ENCODE measurements around the gene UBE2QL1.

Gene UBE2QL1

GRCh38 chr5:6405591-6405990 is 43.1 kb upstream of the UBE2QL1 start:
- TF ChIP-seq CTCF (conservative IDR thresholded peaks at IDR 0.05; ENCODE audit: control insufficient read depth, insufficient read depth, low read depth, low read length) = no peak
- DNase-seq (ENCODE audit: low read depth) = no peak
- H3K4me3 ChIP-seq (ENCODE audit: control insufficient read depth, low read depth, low read length) = no peak overlapping the region

- no peak for DNase-seq (ENCODE audit: low read depth)
- no peak overlapping the region for H3K4me3 ChIP-seq (ENCODE audit: control insufficient read depth, low read depth, low read length)
- TF ChIP-seq CTCF (conservative IDR thresholded peaks at IDR 0.05; ENCODE audit: control insufficient read depth, insufficient read depth, low read depth, low read length) = no peak
These were observed 41.0 kb upstream of the UBE2QL1 start for GRCh38 chr5:6407558-6408259.

- DNase-seq (ENCODE audit: low read depth) = no peak
- TF ChIP-seq CTCF (conservative IDR thresholded peaks at IDR 0.05; ENCODE audit: control insufficient read depth, insufficient read depth, low read depth, low read length) = no peak
- H3K4me3 ChIP-seq (ENCODE audit: control insufficient read depth, low read depth, low read length) = no peak overlapping the region
These were observed 40.4 kb upstream of the UBE2QL1 start for GRCh38 chr5:6408260-6408596.

- peak; percentile 17 for DNase-seq (ENCODE audit: low read depth)
- no peak overlapping the region for H3K4me3 ChIP-seq (ENCODE audit: control insufficient read depth, low read depth, low read length)
- TF ChIP-seq CTCF (conservative IDR thresholded peaks at IDR 0.05; ENCODE audit: control insufficient read depth, insufficient read depth, low read depth, low read length) = no peak
These were observed 39.8 kb upstream of the UBE2QL1 start for GRCh38 chr5:6408627-6409446.

GRCh38 chr5:6410421-6410820 is 38.2 kb upstream of the UBE2QL1 start:
- H3K4me3 ChIP-seq (ENCODE audit: control insufficient read depth, low read depth, low read length) = no peak overlapping the region
- DNase-seq (ENCODE audit: low read depth) = no peak
- TF ChIP-seq CTCF (conservative IDR thresholded peaks at IDR 0.05; ENCODE audit: control insufficient read depth, insufficient read depth, low read depth, low read length) = no peak

- no peak for TF ChIP-seq CTCF (conservative IDR thresholded peaks at IDR 0.05; ENCODE audit: control insufficient read depth, insufficient read depth, low read depth, low read length)
- no peak for DNase-seq (ENCODE audit: low read depth)
- no peak overlapping the region for H3K4me3 ChIP-seq (ENCODE audit: control insufficient read depth, low read depth, low read length)
These were observed 37.5 kb upstream of the UBE2QL1 start for GRCh38 chr5:6411141-6411540.

Data from fibroblast of mammary gland (primary cell).